HL-60 (cell line): ENCODE data around the gene ANKRD13A.
A peak's percentile ranks its signal among the peaks of the same experiment; 100 is the strongest.
"Not testable (repeated sequence)": the region's sequence is repeated elsewhere in the genome, so short reads cannot be mapped to it uniquely, and the experiment has no call there.

Source experiments
- DNase-seq, 2 experiments: peaks; one replicate each; pipeline ENCODE4 v3.0.0-alpha.2; 2010 to 2020; ENCODE audit warnings: low read depth in 1 of 2, low spot score in 1 of 2
- H3K27ac ChIP-seq: fragments of 250-450 bp; sonication (Bioruptor Pico); replicated peaks from 2 replicates; pipeline ENCODE4 v1.5.1; 2020; ENCODE audit warnings: mild to moderate bottlenecking, moderate library complexity
- H3K27me3 ChIP-seq: fragments of 250-450 bp; sonication (Bioruptor Pico); 2 replicates; pipeline ENCODE4 v1.5.1; 2021; ENCODE audit warnings: mild to moderate bottlenecking, moderate library complexity; ENCODE audit not compliant: insufficient read depth, poor library complexity, severe bottlenecking
- H3K4me3 ChIP-seq: replicated peaks from 2 replicates; pipeline ENCODE4 v1.5.1; 2011; ENCODE audit warnings: mild to moderate bottlenecking, control low read depth, low read length; ENCODE audit not compliant: insufficient read depth
- GABPA ChIP-seq: IDR thresholded peaks from 2 replicates; pipeline ENCODE4 v1.6.1; 2012; ENCODE audit warnings: low read depth
- POLR2AphosphoS5 ChIP-seq: IDR thresholded peaks from 2 replicates; pipeline ENCODE4 v1.6.1; 2012; ENCODE audit warnings: low read depth
- SPI1 ChIP-seq: IDR thresholded peaks from 2 replicates; pipeline ENCODE4 v1.6.1; 2012; ENCODE audit warnings: low read depth, mild to moderate bottlenecking, borderline replicate concordance
- TF ChIP-seq, protein P1 (sequence below): IDR thresholded peaks from 2 replicates; pipeline ENCODE4 v1.6.1; 2012; ENCODE audit warnings: low read depth; ENCODE audit not compliant: insufficient replicate concordance
- TF ChIP-seq, protein P2 (sequence below): IDR thresholded peaks from one replicate; pipeline ENCODE4 v1.5.1; 2011; ENCODE audit warnings: low read length, control low read depth, inconsistent platforms; ENCODE audit not compliant: insufficient read depth

The ANKRD13A gene

DNA sequence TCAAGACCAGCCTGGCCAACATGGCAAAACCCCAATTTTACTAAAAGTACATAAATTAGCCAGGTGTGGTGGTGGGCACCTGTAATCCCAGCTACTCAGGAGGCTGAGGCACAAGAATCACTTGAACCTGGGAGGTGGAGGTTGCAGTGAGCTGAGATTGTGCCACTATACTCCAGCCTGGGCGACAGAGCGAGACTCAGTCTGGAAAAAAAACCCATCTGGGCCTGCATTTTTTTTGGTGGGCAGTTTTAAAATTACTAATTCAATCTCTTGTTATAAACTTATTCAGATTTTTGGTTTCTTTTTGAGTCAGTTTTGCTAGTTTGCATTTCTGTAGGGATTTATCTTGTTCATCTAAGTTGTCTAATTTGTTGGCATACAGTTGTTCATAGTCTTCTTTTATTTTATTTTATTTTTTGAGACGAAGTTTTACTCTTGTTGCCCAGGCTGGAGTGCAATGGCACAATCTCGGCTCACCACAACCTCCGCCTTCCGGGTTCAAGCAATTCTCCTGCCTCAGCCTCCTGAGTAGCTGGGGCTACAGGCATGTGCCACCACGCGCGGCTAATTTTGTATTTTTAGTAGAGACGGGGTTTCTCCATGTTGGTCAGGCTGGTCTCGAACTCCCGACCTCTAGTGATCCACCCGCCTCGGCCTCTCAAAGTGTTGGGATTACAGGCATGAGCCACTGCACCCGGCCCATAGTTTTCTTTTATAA lies 9.6 kb downstream of the ANKRD13A start:
- not testable (repeated sequence) for DNase-seq, H3K27me3 ChIP-seq, H3K4me3 ChIP-seq
- H3K27ac ChIP-seq, result peak overlapping the region; percentile 59; the same call in 1 of the 2 replicates

DNA sequence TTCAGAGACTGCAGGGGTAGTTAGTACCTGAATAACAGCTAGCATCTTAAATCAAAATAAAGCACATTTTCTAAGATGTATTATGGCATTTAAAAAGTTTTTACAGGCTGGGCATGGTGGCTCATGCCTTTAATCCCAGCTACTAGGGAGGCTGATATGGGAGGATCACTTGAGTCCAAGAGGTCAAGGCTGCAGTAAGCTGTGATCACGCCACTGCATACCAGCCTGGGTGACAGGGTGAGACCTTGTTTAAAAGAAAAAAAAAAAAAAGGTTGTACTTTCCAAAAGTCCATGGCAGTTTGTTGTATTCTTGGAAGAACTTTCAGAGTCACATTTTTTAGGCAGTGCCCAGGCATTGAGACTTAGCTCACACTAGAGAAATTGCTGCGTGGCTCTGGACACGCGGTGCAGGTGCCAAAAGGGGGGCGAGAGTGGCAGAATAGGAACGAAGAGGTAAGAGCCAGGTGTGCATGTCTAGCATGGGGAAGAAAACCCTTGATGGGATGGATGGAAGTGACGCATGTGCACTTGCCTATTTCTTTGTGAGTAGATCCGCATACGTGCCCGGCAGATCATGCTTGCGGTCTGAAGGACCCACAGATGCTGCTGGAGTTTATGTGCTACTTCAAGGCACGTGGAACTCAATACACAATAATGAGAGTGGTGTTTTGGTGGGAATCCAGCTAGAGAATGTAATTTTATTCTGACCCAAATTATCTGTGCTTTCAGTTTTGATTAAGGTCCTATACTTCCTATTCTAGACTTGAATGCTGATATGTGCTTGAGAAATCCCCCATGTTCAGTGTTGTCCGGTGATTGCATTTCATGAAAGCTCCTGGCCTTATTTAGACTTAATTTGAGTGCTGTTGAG lies 11.9 kb downstream of the ANKRD13A start:
- no peak overlapping the region for H3K4me3 ChIP-seq
- H3K27me3 ChIP-seq, result no peaks in the 10 kb centered on the region
- no peak for DNase-seq
- TF ChIP-seq GABPA (no peak), SPI1 (no peak), POLR2AphosphoS5 (no peak)
- TF ChIP-seq, protein P1, sequence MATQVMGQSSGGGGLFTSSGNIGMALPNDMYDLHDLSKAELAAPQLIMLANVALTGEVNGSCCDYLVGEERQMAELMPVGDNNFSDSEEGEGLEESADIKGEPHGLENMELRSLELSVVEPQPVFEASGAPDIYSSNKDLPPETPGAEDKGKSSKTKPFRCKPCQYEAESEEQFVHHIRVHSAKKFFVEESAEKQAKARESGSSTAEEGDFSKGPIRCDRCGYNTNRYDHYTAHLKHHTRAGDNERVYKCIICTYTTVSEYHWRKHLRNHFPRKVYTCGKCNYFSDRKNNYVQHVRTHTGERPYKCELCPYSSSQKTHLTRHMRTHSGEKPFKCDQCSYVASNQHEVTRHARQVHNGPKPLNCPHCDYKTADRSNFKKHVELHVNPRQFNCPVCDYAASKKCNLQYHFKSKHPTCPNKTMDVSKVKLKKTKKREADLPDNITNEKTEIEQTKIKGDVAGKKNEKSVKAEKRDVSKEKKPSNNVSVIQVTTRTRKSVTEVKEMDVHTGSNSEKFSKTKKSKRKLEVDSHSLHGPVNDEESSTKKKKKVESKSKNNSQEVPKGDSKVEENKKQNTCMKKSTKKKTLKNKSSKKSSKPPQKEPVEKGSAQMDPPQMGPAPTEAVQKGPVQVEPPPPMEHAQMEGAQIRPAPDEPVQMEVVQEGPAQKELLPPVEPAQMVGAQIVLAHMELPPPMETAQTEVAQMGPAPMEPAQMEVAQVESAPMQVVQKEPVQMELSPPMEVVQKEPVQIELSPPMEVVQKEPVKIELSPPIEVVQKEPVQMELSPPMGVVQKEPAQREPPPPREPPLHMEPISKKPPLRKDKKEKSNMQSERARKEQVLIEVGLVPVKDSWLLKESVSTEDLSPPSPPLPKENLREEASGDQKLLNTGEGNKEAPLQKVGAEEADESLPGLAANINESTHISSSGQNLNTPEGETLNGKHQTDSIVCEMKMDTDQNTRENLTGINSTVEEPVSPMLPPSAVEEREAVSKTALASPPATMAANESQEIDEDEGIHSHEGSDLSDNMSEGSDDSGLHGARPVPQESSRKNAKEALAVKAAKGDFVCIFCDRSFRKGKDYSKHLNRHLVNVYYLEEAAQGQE, result no peak
- TF ChIP-seq, protein P2, sequence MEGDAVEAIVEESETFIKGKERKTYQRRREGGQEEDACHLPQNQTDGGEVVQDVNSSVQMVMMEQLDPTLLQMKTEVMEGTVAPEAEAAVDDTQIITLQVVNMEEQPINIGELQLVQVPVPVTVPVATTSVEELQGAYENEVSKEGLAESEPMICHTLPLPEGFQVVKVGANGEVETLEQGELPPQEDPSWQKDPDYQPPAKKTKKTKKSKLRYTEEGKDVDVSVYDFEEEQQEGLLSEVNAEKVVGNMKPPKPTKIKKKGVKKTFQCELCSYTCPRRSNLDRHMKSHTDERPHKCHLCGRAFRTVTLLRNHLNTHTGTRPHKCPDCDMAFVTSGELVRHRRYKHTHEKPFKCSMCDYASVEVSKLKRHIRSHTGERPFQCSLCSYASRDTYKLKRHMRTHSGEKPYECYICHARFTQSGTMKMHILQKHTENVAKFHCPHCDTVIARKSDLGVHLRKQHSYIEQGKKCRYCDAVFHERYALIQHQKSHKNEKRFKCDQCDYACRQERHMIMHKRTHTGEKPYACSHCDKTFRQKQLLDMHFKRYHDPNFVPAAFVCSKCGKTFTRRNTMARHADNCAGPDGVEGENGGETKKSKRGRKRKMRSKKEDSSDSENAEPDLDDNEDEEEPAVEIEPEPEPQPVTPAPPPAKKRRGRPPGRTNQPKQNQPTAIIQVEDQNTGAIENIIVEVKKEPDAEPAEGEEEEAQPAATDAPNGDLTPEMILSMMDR, result no peak
- H3K27ac ChIP-seq, result no peak overlapping the region

DNA sequence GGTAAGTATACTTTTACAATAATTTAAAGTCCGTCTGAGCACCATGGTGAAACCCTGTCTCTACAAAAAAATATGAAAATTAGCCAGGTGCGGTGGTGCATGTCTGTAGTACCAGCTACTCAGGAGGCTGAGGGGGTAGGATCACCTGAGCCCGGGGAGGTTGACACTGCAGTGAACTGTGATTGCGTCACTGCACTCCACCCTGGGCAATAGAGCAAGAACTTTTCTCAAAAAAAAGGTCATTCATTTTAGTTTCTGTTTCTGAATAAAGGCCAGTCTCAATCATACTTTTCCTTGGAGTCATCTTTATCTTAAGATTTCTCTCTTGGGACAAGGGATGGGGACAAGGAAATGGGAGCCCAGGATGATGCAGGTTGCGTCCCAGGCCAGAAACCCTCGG lies 12.9 kb downstream of the ANKRD13A start:
- no peaks in the 10 kb centered on the region for H3K27me3 ChIP-seq
- H3K27ac ChIP-seq, result no peak overlapping the region
- no peak overlapping the region for H3K4me3 ChIP-seq
- no peak for DNase-seq
- TF ChIP-seq POLR2AphosphoS5 (no peak), SPI1 (no peak), GABPA (no peak)
- TF ChIP-seq, protein P2, result no peak
- TF ChIP-seq, protein P1, result no peak

DNA sequence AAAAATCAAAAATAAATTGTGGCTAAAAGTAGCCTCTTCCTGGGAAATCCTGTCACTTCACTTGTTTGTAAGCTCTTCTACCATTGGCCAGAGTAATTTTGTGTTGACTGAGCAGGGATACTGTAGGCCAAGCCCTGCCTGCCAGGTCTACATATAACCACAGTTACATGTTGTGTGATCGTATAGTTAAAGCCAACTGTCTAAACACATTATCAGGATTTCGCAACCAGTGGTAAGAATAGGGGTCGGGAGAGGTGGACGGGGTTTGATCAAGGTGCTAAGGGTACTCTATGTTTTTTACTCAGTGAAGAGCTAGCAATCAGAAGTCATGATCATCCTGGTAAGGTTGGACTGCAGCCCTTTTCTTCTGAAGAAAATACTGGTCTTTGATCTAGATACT lies 13.4 kb downstream of the ANKRD13A start:
- Histone ChIP-seq H3K4me3 (no peak overlapping the region), H3K27ac (no peak overlapping the region)
- TF ChIP-seq POLR2AphosphoS5 (no peak), SPI1 (no peak)
- TF ChIP-seq, protein P1, result no peak
- TF ChIP-seq, protein P2, result no peak

More for the DNA sequence above, 13.4 kb downstream of the ANKRD13A start:
- DNase-seq, result no peak
- no peaks in the 10 kb centered on the region for H3K27me3 ChIP-seq
